Ammon's horn (tissue), 1 donor: ENCODE results near the gene FGD4.
"Not testable (repeated sequence)": the region's sequence is repeated elsewhere in the genome, so short reads cannot be mapped to it uniquely, and the experiment has no call there.

Experiments used
- DNase-seq: peaks from one replicate; pipeline ENCODE4 v3.0.0-alpha.2; 2016; ENCODE audit warnings: low spot score

The FGD4 gene

DNA sequence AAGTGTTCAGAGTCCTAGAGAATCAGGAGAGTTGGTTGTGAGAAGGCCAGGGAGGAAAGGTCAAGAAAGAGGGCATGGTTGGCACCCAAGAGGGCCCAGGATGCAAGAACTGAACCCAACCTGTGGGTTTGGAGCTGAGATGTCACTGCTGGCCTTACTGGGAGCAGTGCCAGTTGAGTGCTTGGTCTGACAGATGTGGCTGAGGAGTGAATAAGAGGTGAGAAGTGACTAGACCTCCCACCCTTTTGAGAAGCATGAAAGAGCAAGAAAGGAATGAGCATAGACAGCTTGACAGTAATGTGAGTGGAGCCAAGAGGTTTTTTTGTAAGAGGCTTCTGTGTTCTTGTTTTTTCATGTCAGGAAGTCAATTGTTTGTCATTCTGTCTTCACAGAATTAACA, 95.3 kb downstream of the FGD4 start:
- no peak for DNase-seq

DNA sequence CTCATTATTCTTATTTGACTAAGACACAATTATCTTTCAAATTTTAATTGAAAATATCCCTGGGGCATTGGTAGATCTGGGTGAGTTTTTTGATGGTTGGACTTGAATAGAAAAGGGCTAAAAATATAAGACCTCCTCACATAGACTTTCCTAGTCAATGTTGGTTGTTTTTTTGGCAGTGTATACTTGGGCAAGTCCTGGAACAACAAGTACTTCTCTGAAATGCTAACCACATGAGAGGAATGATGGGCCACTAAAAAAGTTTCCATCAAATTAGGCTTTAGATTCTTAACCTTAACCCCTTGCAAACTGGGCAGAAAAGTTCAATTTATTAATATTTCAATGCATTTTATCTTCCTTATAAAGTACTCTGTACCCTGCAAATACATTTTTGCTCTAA, 97.6 kb downstream of the FGD4 start:
- DNase-seq: no peak

DNA sequence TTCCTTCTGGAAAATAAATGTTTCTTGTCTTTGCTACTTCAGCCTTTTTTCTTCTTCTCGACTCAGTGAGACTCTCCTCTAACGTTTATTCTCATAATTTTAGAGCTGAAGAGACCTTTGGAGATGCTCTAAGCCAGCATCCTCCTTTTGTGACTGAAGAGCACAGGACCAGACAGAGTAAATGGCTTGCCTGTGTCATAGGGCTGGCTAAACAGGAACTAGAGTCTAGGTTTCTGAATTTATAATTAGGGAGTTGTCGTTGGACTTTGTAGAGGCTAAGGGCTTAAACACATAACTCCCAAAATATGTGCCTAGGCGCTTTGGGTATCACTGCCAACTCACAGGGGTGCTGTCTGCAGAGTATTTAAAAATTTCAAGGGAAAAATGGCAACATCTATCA, 98.5 kb downstream of the FGD4 start:
- no peak for DNase-seq

DNA sequence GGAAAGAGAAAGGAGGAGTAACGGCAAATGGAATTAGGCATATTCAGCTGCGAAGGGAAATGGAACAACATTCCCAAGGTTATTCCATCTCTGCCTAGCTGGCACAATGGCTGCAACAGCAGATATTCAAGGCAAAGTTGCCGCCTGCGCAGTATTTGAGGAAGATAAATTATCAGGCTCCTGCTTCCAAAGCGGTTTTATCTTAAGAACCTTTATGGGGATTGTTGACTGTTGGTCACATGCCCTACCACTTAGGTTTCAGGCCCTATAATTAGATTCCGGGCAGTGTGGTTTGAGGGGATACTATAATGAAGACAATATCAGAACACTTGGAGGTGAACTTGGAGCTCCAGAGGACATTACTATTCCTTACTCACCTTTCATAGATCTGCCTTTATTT, 99.7 kb downstream of the FGD4 start:
- no peak for DNase-seq

DNA sequence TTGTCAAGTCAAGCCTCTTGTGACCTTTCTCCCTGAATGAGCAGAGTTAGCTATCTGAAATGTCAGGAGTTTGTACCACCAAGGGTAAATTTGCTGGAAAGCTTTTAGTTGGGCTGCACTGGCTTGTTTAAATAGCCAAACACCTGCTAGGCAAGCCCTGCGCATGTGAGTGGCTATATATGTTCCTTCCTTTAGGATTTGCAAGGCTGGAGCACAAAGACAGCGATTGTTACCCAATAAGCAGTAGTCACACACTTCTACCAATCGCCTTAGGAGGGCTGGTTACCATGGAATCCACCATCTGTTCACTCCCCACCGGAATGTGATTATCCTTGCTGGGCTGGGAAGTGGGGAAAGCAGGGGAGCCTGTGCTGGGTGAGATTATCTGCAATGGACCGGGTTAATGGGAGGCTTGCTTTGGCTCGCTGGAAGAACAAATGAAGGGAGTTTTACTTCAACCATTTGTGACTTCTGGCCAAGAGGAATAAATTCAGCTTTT, 102.5 kb downstream of the FGD4 start:
- peak; percentile 88 for DNase-seq

DNA sequence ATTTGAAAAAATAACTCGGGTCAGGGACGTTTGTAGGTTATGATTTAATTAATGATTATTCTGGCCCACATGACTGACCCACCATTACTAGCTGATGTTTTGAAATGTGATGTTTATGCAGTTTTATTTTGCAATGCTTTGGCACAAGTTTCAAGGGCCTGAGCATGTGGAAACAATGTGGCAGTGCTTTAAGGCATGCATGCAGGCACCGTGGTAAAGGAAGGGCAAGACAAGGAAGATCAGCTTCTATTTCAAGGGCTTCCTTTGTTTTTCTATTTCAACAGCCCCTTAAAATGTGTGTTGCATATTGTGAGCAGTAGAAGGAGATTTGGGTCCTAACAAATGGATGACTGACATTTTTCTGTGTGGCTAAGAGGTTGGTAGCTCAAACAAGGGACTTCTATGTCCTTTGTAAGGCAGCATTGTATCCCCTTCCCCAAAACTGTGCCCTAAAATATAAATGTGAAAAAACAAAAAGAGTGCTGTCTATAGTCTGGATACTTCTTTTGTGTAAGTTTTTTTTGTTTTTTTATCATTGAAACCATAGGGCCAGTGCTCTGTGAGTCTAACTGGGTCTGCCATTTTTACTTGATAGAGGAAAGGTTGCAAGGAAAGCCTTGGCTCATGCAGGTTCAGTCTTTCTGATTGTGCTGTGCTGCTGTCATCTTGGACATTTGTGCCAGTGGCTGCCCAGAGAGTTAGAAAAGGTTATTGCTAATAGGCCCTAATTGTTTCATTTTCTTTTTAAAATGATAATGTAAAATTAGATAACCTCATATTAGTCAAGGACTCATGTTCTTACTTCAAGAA, 103.5 kb downstream of the FGD4 start:
- peak; percentile 74 for DNase-seq

DNA sequence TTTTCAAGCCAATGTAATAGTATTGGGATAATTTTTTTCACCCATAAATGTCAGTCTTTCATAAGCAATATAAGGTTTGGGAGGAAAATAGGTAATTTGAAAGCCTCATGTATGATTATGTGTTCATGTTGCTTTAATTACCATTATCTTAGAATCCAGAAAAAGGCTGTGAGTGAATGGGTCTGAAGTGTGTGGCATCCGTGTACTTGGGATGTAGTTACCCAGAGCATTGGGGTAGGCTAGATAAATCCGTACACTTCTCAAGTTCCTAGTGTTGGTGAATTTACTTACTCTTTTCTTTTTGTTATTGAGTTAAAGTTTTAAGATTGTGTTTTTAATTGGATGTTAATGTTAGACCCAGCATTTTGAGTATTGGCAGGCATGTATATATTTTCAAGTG, 104.4 kb downstream of the FGD4 start:
- DNase-seq: no peak

DNA sequence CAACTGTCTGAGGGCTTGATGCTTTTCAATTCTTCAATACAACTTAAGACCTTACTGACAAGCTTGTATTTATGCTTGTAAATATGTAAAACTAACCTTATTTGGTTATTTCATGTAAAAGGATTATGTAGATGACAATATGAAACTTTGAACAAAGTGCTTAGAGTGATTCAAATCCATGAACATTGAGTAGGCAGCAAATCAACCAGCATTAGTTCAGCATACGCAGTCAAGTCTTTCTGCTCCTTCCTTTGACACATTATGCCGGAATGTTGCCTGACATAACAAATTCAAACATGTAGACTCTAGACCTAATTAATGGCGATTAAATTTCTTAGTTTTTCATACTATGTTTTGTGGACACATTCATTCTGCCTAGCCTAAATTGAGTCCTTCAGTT, 105.2 kb downstream of the FGD4 start:
- no peak for DNase-seq

DNA sequence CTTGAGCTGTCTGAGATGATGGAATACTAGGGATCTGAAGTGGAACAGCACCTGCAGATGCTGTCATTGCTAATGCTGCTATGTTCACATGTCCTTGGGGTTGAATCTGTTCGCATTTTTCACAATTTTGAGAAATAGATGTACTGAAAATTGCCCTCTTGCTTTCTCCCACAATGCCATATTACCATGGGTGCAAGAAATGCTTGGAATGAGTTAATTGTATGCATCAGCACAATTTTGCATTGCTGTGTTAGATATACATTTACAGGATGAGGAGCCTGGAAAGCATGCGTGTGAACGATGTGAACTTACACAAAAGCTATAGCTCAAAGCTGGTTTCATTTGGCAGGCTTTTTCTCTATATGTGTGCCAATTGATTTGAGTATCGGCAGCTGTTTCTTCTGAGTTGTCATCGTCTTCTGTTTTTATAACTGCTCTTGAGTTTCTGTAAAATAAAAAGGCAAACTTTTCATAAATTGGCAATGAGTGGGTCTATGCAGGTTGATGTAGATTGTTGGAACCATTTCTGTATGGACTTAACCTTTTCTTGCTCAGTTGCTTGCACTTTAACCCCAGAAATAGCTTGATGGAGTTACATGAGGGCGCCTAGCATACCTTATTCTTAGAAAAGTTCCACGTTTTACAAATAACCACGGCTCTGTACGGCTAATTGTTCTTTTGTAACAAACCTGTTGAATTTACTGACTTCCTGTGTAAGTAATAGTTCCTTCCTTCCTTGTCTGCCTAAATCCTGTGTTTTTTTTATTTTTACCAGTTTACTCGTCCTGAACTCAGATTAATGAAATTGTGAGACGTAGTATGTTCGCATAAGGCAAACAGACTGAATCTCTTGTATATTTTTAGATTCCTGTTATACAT, 105.9 kb downstream of the FGD4 start:
- no peak for DNase-seq

DNA sequence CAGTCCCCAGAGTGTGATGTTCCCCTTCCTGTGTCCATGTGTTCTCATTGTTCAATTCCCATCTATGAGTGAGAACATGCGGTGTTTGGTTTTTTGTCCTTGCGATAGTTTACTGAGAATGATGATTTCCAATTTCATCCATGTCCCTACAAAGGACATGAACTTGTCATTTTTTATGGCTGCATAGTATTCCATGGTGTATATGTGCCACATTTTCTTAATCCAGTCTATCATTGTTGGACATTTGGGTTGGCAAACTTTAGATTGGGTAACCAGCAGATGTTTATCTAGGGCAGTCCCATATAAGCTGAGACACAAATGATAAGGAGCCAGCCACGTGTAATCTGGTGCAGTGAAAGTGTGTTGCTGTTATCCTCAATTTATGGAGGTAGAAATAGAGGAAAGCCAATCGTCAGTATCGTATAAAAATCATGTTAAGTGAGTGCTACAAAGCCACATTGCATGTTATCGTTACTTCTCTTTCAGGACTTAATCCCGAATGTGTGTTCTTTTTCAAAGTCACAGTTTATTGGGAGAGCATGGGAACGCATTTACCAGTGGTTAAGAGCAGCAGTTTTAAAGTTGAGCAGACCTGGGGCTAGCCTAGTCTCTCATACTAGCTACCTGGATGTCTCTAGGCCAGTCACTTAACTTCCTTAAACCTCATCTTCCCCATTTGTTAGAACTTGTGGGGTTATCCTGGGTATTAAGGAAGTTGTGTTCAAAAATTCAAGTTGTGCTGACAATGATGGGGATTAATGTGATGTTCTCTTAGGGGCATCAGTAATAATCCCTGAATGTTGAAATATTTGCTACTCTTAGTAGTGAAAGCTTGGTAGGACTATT, 108.0 kb downstream of the FGD4 start:
- not testable (repeated sequence) for DNase-seq

DNA sequence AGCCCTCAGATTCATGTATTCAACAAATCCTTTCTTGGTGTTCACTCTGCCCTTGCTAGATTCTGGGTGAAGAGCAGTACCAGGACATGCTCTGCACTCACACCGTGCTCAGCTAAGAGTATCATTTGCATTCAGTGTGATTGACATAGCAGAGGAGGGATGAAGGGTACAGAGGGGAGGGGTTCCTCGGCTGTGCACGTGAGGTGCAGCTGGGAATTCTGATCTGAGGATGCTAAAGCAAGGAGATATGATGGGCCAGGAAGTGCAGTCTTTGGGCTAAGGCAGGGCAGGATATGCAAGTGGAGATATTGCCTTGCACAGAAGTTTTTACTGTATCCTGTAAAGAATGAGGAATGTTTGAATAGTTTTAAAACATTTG, 108.6 kb downstream of the FGD4 start:
- no peak for DNase-seq

DNA sequence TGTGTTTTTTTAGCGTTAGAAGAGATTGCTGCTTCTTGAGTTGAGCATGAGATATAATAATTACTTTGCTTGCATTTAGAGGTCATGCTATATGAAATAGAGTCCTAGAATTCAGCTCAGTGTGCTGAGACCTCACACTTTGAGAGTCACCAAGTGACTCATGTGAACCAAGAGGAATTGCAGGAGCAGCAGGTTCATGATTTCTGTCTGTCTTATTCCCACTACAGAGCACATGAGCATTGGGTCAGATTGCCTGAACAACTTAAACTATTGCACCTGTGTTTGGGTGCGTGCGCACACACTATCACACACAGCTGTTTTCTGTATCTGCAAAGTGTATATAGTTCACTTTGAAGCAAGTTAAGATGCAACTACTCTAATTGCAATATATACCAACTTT, 109.3 kb downstream of the FGD4 start:
- no peak for DNase-seq

DNA sequence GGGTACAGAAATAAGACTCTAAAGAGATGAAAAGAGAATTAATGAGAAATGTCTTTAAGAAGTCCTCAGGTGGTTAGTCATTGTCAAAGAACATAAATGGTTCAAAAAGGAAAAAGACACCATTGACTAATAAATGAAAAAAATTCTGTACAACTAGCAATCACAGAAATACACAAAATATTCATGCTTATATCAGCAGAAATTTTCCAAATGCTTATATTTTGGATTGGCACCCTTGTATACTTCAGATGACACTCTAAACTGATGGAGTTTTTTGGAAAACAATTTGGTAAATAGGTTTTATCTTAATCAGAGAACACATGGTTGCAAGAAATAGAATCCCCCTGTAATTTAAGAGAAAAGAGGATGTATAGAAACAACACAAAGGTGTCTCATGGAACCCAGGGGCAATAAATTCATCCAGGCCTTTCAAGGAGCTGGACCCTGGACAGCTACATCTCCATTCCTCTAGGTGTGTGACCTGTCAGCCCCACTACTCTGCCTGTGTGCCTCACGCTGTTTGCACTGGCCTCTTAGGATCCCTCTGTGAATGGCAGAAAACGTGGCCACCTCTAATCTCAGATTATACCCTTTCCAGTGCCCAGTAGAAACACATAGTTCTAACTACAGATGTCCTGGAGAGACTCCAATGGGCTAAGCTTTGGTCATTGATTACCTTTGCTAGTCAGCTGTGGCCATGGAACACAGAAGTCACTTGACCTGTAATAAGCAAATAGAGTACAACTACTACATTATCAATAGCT, 110.2 kb downstream of the FGD4 start:
- DNase-seq: no peak

DNA sequence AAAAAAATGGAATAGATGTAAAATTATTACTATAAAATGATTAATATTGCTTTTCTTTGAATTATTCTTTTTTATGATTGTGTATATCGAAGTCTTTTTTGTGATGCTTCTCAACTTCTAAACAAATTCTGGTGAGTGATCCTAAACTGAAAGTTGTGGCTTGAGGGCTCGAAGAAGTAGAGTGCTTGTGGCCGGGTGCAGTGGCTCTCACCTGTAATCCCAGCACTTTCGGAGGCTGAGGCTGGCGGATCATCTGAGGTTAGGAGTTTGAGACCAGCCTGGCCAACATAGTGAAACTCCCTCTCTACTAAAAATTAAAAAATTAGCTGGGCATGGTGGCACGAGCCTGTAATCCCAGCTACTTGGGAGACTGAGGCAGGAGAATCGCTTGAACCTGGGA, 112.6 kb downstream of the FGD4 start:
- DNase-seq: not testable (repeated sequence)

DNA sequence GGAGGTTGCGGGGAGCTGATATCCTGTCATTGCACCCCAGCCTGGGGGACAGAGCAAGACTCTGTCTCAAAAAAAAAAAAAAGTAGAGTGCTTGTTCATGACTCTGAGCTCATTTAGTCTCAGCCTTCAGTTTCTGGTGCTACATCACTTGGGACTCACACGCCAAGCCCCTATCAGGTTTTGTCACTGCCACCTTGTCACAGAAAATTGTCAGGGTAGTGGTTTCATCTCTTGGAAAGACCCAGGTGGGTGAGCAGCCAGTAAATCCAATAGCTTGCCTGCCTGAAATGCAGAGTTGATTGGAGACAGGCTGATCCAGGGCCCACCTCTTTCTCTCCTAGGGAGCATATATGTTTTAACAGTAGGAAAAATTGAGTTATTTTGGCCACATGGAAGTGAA, 113.0 kb downstream of the FGD4 start:
- DNase-seq: no peak

DNA sequence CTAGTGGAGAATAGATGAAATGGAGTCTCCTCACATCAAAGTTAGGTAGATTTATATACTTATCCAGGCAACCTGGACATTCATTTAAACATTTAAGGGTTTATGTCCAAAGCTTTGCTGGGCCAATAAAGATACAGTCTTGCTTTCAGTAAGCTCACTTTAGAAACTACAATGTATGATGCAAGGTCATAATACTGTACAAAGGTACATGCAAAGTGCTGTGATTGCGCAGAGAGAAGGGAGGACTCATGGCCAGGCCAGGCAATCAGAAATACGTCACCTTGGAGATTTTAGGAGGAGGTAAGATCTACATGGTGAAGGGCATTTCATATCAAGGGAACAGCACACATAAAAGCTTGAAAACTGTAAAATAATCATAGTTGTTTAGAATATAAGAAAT, 113.6 kb downstream of the FGD4 start:
- DNase-seq: no peak

DNA sequence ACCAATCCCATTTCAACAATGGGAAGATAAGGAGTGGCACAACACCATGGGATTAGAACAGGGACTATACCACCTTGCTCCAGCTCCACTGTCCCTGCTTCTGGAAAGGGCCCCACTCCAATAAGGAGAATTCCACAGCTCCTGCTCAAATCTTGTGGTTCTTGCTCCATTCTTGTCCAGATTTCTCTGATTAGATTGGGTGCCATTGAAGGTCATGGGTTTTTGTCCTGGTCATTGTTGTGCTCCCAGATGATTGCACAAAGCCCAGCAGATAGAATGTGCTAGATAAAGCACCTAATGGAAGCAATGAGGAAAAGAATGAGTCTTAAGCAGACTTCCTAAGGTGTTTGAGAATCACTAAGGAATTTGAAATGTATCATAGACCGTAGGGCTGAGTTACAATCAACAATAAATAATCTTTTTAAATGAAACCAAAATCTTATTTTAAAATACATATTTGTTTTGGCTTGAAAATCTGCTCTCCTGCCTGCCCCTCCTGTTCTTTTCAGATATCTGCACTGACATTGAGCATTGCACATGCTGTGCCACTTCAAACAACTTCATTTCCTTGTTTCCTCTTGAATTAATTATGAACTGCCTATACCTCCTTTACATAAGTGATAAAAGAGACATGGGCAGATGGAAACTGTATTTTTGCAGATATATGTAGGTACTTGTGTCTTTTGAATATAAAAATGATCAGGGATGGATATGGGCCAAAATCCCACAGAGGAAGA, 115.9 kb downstream of the FGD4 start:
- no peak for DNase-seq

DNA sequence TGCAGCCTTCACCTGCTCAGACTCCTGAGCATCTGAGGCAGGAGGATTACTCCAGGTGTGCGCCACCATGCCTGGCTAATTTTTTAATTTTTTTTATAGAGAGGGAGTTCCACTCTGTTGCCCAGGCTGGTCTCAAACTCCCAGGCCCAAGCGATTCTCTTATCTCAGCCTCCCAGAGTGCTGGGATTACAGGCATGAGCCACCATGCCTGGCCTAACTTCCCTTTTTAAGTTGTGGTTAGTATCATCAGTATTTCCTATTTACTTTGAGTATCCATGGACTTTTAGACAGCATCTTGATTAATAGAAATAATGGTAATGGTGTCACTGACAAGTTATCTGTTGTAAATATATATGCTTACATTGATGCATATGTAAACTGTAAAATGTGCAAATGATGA, 116.9 kb downstream of the FGD4 start:
- no peak for DNase-seq

DNA sequence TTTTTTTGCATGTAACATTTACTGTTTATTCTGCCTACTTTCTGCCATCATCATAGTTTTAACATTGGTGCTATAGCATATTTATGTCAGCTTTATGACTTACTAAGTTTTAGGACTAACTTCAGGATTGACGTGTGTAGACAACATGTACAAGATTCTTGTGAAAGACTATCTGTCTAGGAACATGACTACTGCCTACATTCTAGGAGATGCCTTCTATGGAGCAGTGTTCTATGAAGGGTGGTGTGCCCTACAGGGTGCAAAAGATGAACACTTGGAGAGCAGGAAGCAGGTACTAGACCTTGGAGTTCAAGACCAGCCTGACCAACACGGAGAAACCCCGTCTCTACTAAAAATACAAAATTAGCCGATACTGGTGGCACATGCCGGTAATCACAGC, 118.6 kb downstream of the FGD4 start:
- DNase-seq: no peak

DNA sequence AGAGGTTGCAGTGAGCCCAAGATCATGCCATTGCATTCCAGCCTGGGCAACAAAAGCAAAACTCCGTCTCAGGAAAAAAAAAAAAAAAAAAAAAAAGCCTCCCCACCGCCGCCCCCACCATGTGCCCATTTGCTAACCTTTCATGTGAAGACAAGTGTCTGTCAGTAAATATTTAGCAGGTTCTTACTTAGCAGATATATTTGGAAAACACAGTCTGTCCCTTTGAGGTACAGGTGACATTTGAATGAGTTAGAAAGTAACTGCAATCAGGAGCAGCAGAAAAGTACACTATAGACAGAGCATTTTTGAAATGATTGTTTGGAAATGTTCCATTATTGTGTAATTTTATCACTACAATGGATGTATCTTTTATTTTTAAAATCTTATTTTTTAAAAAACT, 119.7 kb downstream of the FGD4 start:
- DNase-seq: no peak
